Measurements from ENCODE around the gene EDAR.
A peak's percentile ranks its signal among the peaks of the same experiment; 100 is the strongest.

GRCh38 chr2:108944601-108945331 is 44.3 kb downstream of the EDAR start:
- TF ChIP-seq, protein P1, sequence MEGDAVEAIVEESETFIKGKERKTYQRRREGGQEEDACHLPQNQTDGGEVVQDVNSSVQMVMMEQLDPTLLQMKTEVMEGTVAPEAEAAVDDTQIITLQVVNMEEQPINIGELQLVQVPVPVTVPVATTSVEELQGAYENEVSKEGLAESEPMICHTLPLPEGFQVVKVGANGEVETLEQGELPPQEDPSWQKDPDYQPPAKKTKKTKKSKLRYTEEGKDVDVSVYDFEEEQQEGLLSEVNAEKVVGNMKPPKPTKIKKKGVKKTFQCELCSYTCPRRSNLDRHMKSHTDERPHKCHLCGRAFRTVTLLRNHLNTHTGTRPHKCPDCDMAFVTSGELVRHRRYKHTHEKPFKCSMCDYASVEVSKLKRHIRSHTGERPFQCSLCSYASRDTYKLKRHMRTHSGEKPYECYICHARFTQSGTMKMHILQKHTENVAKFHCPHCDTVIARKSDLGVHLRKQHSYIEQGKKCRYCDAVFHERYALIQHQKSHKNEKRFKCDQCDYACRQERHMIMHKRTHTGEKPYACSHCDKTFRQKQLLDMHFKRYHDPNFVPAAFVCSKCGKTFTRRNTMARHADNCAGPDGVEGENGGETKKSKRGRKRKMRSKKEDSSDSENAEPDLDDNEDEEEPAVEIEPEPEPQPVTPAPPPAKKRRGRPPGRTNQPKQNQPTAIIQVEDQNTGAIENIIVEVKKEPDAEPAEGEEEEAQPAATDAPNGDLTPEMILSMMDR (optimal IDR thresholded peaks at IDR 0.05 in 1 of 3, IDR thresholded peaks at IDR 0.05 in 1 of 3, conservative IDR thresholded peaks at IDR 0.05 in 1 of 3; ENCODE audit: extremely low read depth in 1 of 3, insufficient read depth in 2 of 3, low read length in 3 of 3) = peak in 1 of 3 experiments; percentile 12
- no peak for TF ChIP-seq EZH2 (IDR thresholded peaks at IDR 0.05; ENCODE audit: low read length)
